Erythroblast (primary cell): ENCODE data around the gene PWP1.
A peak's percentile ranks its signal among the peaks of the same experiment; 100 is the strongest.

Source experiments
- DNase-seq, 2 experiments: peaks; one replicate each; lab custom pipeline; 2025; lab: John Stamatoyannopoulos, UW
- GATA1 ChIP-seq: IDR thresholded peaks from 2 replicates; pipeline ENCODE4 v1.6.1; 2011; ENCODE audit warnings: low read depth, mild to moderate bottlenecking, control low read depth, low read length, moderate library complexity
- POLR2A ChIP-seq: IDR thresholded peaks from 2 replicates; pipeline ENCODE4 v1.6.1; 2011; ENCODE audit warnings: mild to moderate bottlenecking, low read length

Gene PWP1

DNA sequence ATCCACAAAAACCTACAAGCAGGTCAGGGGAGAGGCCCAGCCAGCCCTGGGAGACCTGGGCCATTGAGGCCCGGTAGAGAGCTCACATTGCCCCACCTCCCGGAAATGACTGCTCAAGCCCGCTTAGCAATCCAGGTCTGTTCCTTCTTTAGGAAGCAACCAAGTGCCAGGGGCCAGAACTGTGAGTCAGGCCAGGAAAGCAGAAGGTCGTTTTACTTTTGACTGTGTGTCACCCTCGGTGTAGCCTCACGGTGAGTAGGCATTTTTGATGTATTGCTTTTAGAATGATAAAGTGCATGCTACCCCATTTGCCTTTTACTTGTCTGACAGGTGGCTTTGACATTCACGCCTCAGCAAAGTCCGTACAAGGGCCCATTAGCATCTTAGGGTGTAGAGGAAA is 25.4 kb upstream of the PWP1 start:
- TF ChIP-seq POLR2A (no peak), GATA1 (no peak)
- DNase-seq, result peak in 1 of 2 experiments; percentile 7

- TF ChIP-seq GATA1 (no peak), POLR2A (no peak)
- no peak for DNase-seq
Measured at GRCh38 chr12:107660861-107661415, 24.7 kb upstream of the PWP1 start.

DNA sequence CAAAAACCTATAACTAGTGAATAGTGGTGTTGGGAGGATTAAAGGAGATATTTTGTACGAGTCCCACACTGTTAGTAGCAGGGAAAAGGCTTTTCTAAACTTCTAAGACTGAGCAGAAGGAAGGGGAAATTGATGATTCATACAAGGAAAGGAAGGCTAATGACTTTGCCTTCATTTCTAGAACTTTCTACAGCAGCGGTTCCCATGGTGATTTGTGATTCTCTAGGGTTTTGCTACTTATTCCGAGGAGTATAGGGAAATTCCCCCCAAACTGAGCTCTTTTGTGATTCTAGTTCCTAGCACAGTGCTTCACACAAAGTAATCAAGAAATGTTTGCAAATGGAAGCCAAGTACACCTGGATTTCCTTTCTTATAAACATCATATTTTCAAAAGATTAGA is 23.8 kb upstream of the PWP1 start:
- DNase-seq, result no peak
- TF ChIP-seq POLR2A (no peak), GATA1 (no peak)

DNA sequence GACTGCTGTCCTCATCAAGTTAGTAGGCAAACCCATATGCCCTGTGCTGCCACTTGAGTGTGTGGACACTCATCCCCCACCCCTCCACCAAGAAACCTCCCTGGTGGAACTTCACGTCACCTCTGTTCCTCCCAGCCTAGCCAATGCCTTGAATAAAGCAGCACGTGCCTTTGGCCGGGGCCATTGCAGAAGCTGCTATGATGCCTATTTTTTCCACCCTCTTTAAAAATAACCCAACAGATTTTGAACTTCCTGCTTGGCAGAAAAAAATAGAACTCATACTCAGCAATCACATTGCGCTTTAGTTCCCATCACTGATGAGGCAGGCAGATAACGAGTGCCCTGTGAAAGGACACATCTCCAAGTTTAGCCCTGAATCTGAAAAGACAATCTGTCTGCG is 23.1 kb upstream of the PWP1 start:
- no peak for TF ChIP-seq POLR2A
- no peak for TF ChIP-seq GATA1
- DNase-seq, result no peak

GRCh38 chr12:107663277-107663676 is 22.3 kb upstream of the PWP1 start:
- DNase-seq, result no peak
- TF ChIP-seq POLR2A (no peak), GATA1 (no peak)

DNA sequence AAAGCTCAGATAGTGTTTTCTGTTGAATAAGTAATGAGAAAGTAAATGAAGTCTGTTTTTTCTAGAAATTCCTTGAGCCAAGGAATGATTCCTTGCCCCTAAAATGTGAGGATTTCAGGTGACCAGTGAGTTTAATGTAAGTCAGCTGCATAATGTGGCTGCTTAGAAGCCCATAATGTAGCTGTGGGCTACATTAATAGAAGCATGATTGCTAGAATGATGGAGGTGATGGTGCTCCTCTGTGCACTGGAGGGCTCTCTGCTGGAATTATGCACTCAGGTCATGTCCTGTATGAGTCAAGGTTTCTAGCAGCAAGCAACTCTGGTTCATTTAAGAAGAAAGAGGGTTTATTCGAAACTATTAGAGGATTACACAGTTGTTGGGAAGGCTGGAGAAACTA is 19.6 kb upstream of the PWP1 start:
- DNase-seq, result no peak
- TF ChIP-seq POLR2A (no peak), GATA1 (no peak)

DNA sequence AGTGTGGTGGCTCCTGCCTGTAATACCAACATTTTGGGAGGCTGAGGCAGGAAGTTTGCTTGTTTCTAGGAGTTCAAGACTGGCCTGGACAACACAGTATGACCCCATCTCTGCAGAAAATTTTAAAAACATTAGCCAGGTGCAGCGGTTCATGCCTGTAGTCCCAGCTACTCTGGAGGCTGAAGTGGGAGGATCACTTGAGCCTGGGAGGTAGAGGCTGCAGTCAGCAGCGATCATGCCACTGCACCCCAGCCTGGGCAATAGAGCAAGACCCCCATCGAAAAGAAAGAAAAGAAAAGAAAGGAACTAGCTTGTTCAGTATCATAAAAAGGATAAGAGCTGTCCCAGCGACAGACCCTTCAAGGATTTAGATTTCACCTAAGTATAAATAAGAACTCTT is 18.1 kb upstream of the PWP1 start:
- TF ChIP-seq GATA1, result no peak
- TF ChIP-seq POLR2A, result no peak
- no peak for DNase-seq

DNA sequence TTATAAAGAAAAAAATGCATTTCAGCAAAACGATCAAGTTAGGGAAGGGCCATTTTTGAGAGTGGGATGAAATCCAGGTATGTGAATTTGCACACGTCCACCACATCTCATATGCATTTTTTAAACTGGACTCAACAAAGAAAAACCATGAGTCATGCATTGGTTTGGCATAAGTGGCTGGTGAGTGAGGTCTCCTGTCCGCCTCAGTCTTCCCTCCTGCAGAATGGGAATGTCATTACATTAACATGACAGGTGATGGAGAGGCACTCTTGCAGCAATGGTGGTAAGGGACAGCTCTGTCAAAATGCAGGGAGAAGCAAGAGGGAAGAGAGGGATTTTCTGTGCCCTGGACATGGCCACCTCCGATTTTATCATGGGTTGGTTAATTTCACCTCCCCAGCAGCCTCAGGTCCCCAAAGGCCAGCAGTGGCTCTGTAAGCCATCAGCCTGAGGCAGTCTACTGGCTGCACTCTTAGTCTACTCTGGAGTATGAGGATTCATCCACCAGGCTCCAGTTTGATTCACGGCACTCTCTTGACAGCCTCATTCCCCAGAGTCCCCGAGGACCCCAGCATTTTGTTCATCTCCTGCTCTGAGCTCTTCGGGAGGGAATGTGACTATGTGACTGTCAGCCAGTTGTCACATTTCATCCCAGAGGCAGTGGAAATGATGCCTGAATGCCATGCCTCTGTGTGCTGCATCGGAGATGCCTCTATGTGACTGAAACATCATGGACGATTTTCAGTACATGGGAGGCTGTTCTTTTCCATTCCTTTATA is 17.1 kb upstream of the PWP1 start:
- TF ChIP-seq POLR2A (no peak), GATA1 (no peak)
- no peak for DNase-seq

GRCh38 chr12:107669946-107670345 is 15.7 kb upstream of the PWP1 start:
- no peak for DNase-seq
- TF ChIP-seq POLR2A, result no peak
- no peak for TF ChIP-seq GATA1

- DNase-seq, result peak; percentile 36 to 68
- TF ChIP-seq GATA1, result no peak
- no peak for TF ChIP-seq POLR2A
Measured at GRCh38 chr12:107670999-107671643, 14.5 kb upstream of the PWP1 start.

DNA sequence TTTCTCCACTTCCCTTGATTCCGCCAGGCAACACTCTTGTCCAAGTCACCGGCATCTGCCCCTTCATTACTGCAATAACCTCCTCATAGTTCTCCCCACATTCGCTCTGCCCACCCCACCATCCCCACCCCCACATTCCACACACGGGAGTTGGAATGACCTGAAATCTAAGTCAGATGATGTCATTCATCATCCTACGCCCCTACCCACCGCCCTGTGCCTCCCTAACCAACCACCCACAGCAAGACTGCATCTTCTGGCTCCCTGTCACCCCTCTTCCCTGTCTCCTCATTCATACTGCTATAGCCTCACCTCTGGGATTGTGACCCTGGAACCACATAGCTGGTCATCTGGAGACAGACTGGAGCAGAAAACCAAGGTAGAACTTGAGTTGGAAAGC is 7.9 kb upstream of the PWP1 start:
- no peak for TF ChIP-seq POLR2A
- no peak for TF ChIP-seq GATA1
- DNase-seq, result no peak

GRCh38 chr12:107679336-107679735 is 6.3 kb upstream of the PWP1 start:
- DNase-seq, result no peak
- TF ChIP-seq GATA1, result no peak
- no peak for TF ChIP-seq POLR2A

GRCh38 chr12:107681455-107681835 is 4.2 kb upstream of the PWP1 start:
- DNase-seq, result no peak
- TF ChIP-seq GATA1 (no peak), POLR2A (no peak)

DNA sequence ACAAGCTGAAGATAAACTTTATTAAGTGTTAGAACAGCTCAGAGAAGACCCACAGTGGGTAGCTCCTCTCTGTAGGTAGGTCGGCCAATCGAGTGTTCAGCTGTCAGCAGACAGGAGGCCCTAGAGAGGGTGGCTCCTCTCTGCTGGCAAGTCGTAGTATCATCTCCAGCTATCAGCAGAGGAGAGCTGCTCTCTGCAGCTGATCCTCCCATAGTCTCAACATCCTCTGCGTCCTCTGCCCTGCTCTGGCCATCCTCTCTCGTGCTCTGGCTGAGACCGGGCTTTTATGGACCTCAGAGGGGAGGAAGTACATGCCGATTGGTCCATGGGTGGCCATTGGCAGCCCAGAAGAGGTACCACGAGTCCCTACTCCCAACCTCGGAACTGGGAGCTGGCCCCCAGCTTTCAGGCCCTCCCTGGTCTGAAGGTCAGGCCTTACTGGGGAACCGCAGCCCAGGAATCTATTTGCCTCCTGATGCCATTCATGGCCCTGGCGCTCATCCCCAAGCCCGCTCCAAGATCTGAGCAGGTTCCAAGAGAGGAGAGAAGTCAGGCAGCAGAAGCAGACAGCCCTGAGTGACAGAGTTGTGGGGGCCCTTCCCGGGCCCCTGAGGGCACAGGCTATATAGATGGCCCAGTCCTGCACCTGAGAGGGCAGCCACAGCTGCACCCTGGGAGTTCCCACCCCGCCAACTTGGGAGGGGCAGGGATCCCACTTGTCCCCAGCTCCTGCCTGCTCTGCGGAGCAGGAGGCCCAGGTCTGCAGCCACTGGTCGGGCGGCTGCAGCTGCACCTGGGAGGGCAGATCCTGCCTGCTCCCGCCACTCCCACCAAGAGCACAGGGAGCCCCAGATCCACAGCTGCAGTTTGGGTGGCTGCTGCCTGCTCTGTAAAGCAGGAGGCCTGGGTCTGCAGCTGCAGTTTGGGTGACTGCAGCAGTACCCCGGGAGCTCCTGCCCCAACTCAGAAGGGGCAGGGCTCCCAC is 3.5 kb upstream of the PWP1 start:
- TF ChIP-seq GATA1 (no peak), POLR2A (no peak)
- DNase-seq, result no peak
